ENCODE data around the gene C1orf105. TPM values are rescaled to one million over a fixed set of nuclear protein-coding genes. Genes with fewer than 3 reads are reported as not detected.

C1orf105 gene
- total RNA-seq, 1 experiment from 2014 or later, result not detected

DNA sequence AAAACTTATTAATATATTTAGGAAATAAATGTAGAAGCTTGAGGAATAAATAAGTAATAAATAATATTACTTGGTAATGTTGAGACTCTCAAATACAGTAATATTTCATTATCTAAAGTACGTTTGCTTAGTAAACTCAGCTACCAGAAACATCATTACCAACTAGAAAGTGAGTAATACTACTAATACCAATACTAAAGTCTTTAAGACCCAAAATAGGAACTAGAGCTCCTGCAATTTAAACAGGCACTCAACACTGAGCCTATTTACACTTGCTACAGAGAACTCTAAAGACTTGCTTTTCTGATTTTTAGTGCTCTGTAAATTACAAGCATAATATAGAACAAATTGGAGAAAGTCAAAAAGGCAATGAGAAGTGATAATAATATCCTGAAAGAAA, 13.5 kb upstream of the C1orf105 start:
- Mint-ChIP-seq H3K4me3 (ENCODE audit: low read depth, unreplicated experiment) (no peak overlapping the region), H3K4me1 (ENCODE audit: low read depth, unreplicated experiment) (no peaks in the 10 kb centered on the region), H3K27me3 (ENCODE audit: unreplicated experiment) (no peaks in the 10 kb centered on the region), H3K27ac (ENCODE audit: unreplicated experiment) (no peak overlapping the region), H3K9me3 (ENCODE audit: low read depth, unreplicated experiment) (no peaks in the 10 kb centered on the region), H3K36me3 (ENCODE audit: insufficient read depth, unreplicated experiment) (no peaks in the 10 kb centered on the region)
- intact Hi-C loops (cut with micrococcal nuclease; ENCODE audit: unreplicated experiment), result no loop called here
- no TSS peak for BruUV-seq (replicated peaks)
- no peak for DNase-seq
- CTCF ChIA-PET, result no interaction called here
- TF ChIP-seq, protein P1, sequence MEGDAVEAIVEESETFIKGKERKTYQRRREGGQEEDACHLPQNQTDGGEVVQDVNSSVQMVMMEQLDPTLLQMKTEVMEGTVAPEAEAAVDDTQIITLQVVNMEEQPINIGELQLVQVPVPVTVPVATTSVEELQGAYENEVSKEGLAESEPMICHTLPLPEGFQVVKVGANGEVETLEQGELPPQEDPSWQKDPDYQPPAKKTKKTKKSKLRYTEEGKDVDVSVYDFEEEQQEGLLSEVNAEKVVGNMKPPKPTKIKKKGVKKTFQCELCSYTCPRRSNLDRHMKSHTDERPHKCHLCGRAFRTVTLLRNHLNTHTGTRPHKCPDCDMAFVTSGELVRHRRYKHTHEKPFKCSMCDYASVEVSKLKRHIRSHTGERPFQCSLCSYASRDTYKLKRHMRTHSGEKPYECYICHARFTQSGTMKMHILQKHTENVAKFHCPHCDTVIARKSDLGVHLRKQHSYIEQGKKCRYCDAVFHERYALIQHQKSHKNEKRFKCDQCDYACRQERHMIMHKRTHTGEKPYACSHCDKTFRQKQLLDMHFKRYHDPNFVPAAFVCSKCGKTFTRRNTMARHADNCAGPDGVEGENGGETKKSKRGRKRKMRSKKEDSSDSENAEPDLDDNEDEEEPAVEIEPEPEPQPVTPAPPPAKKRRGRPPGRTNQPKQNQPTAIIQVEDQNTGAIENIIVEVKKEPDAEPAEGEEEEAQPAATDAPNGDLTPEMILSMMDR (IDR thresholded peaks at IDR 0.05; ENCODE audit: unreplicated experiment), result no peak

DNA sequence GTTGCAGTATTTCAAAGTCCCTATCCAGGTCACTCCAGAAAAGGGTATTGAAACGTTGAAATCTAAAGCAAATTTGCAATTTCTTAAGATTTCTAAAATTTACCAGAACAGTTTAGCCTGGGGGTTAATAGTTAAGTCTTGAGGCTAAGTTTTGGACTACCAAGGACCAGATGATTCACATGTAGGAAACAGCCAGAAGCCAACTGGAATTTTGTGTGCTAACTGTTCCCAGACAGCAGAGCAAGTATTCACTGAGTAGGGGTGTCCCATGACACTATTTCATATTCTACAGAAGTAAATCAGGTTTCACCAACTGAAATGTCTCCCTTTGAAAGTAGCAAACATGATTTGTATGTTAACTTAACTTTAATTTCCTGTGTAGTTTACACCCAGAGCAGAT, 11.5 kb upstream of the C1orf105 start:
- DNase-seq, result no peak
- Mint-ChIP-seq H3K27me3 (ENCODE audit: unreplicated experiment) (no peaks in the 10 kb centered on the region), H3K4me3 (ENCODE audit: low read depth, unreplicated experiment) (no peak overlapping the region), H3K27ac (ENCODE audit: unreplicated experiment) (no peak overlapping the region), H3K36me3 (ENCODE audit: insufficient read depth, unreplicated experiment) (no peaks in the 10 kb centered on the region), H3K9me3 (ENCODE audit: low read depth, unreplicated experiment) (no peaks in the 10 kb centered on the region), H3K4me1 (ENCODE audit: low read depth, unreplicated experiment) (no peaks in the 10 kb centered on the region)
- no TSS peak for BruUV-seq (replicated peaks)
- intact Hi-C loops (cut with micrococcal nuclease; ENCODE audit: unreplicated experiment), result no loop called here
- TF ChIP-seq, protein P1 (IDR thresholded peaks at IDR 0.05; ENCODE audit: unreplicated experiment), result no peak
- CTCF ChIA-PET, result no interaction called here

DNA sequence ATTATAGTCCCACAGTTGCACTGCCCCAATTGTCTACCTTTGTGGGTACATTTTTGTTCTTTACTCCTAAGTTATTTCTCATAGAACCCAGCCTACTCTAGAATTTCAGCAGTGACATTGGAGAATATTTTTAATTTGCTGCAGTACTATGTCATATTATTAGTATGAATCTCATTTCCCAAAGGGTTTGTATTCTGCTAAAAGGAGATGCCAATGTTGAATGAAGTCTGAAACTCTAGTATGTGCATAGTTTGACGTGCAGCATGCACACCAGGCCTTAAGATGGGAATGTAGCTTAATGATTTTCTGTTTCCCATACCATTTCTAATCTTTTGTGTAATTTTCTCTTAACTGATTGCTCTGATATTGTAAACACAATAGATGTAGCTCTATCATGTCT, 10.5 kb upstream of the C1orf105 start:
- Mint-ChIP-seq H3K4me3 (ENCODE audit: low read depth, unreplicated experiment) (no peak overlapping the region), H3K27me3 (ENCODE audit: unreplicated experiment) (no peaks in the 10 kb centered on the region), H3K9me3 (ENCODE audit: low read depth, unreplicated experiment) (no peaks in the 10 kb centered on the region), H3K27ac (ENCODE audit: unreplicated experiment) (no peak overlapping the region), H3K36me3 (ENCODE audit: insufficient read depth, unreplicated experiment) (no peaks in the 10 kb centered on the region), H3K4me1 (ENCODE audit: low read depth, unreplicated experiment) (peaks cover 3% of the 10 kb centered on the region)
- CTCF ChIA-PET, result no interaction called here
- TF ChIP-seq, protein P1 (IDR thresholded peaks at IDR 0.05; ENCODE audit: unreplicated experiment), result no peak
- BruUV-seq (replicated peaks), result no TSS peak
- DNase-seq, result no peak
- intact Hi-C loops (cut with micrococcal nuclease; ENCODE audit: unreplicated experiment), result no loop called here

DNA sequence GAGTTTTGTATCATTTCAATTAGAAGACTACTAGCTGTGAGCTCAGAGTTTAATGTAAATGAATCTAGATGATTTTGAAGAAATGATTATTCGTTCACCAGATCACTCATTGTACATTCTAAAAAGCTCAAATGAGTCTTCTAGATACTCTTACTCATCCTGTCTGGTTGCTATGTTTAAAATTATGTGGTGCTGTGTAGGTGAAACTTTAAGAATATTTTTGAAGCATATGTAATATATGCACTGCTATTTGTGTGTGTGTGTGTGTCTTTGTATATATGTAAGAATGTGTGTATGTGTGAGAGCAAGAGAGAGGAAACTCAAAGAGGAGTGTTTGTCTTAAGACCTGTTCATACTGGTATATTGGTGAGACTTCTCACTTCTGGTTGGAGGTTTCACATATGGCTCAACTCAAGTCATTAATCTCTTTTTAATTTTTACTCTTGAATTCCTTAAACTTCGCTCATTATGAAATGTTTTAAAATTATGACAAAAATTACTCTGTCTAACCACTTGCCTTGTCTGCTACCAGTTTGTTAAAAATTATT, 8.6 kb upstream of the C1orf105 start:
- H3K9me3 Mint-ChIP-seq (ENCODE audit: low read depth, unreplicated experiment), result no peaks in the 10 kb centered on the region
- H3K4me1 Mint-ChIP-seq (ENCODE audit: low read depth, unreplicated experiment), result peaks cover 22% of the 10 kb centered on the region
- no peaks in the 10 kb centered on the region for H3K36me3 Mint-ChIP-seq (ENCODE audit: insufficient read depth, unreplicated experiment)
- no peak overlapping the region for H3K4me3 Mint-ChIP-seq (ENCODE audit: low read depth, unreplicated experiment)
- intact Hi-C loops (cut with micrococcal nuclease; ENCODE audit: unreplicated experiment), result no loop called here
- TF ChIP-seq, protein P1 (IDR thresholded peaks at IDR 0.05; ENCODE audit: unreplicated experiment), result no peak
- BruUV-seq (replicated peaks), result no TSS peak
- no peak overlapping the region for H3K27ac Mint-ChIP-seq (ENCODE audit: unreplicated experiment)
- no peak for DNase-seq
- no peaks in the 10 kb centered on the region for H3K27me3 Mint-ChIP-seq (ENCODE audit: unreplicated experiment)
- CTCF ChIA-PET, result no interaction called here
